ENCODE data around the gene MARCHF3. TPM values are rescaled to one million over a fixed set of nuclear protein-coding genes. Genes with fewer than 3 reads are reported as not detected.

Gene MARCHF3
- total RNA-seq, 5 donors from 2014 or later (not counting 1 experiment from before 2014, with no cell fraction given), result 5.6 to 9.9 (median 7.6) TPM

DNA sequence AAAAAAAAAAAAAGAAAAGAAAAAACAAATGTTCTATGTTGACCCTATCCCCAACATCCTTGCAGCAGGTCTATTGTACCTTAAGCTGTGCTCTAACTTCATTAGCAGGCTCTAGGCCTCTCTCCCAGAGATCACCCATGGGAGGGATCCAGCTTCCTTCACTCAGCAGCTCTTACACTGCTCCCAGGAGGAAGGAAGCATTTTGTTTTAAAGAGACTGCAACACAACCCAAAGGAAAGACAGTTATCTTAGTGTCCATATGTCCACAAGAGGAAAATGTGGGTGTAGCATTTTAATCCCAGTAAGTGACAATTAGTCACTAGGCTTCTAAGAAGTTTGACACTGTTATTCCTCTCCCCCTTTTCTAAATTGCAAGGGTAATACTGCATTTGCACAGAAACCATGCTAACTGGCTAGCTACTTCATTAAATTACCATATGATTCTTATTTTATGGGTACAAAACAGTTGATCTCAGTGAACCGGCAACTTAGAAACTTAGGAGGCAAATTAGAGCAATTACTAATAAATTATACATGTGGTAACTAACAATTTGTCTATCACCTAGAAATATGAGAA lies 58.8 kb downstream of the MARCHF3 start:
- H3K4me3 Mint-ChIP-seq, result peak overlapping the region in 1 of 3 donors; percentile 76
- WGBS (ENCODE audit: insufficient coverage), result no CpG with 5 or more reads among the region's 1 CpG

DNA sequence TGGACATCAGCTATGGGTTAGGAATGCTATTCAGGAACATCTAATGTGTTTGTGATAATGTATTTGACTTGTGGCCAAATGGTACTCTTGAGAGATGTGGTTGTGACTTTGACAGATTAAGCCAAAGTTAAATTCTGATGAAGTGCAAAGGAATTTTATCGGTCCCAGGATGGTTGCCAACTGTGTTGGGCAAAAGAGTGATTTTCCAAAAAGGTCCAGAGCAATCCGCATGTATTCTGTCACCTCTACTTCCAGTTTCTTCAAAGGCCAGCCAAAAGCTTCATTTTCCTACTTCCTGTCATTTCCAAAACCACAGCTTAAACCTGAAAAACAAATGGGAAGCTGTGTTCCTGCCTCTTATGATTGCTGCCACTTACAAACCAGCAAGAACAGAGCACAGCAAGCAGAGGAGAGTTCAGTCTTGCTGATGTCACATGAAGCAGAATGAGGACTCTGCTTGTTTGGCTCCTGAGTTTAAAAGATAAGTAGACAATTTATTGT lies 59.8 kb downstream of the MARCHF3 start:
- ChIA-PET POLR2A (interaction anchor here in 1 of 2 donors (0.7 kb wide), 1 partner anchor 12 kb away, joined by 3 read pairs; no protein-coding TSS in a partner anchor), CTCF (interaction anchor here in 1 of 2 donors (0.9 kb wide), 1 partner anchor 9 kb away, joined by 3 read pairs; no protein-coding TSS in a partner anchor)
- Histone ChIP-seq H3K36me3 (ENCODE audit: control insufficient read depth in 2 of 2, extremely low read depth in 1 of 2, insufficient read depth in 1 of 2, low read length in 1 of 2) (no peaks in the 10 kb centered on the region), H3K4me1 (ENCODE audit: control insufficient read depth in 1 of 2, extremely low read depth in 1 of 2, insufficient read depth in 2 of 2, low read length in 2 of 2) (peaks cover 4 to 18% of the 10 kb centered on the region in 2 experiments), H3K9me3 (no peaks in the 10 kb centered on the region), H3K4me3 (ENCODE audit: control insufficient read depth in 1 of 2, extremely low read depth in 1 of 2, low read length in 1 of 2) (no peak overlapping the region), H3K27me3 (replicated peaks in 1 of 2; ENCODE audit: control insufficient read depth in 2 of 2, extremely low read depth in 1 of 2, insufficient read depth in 2 of 2, low read length in 1 of 2) (no peaks in the 10 kb centered on the region), H3K27ac (ENCODE audit: low read length) (no peak overlapping the region)
- Mint-ChIP-seq H3K36me3 (no peaks in the 10 kb centered on the region), H3K4me1 (peaks cover 31% of the 10 kb centered on the region in 3 donors), H3K4me3 (no peak overlapping the region), H3K27me3 (no peaks in the 10 kb centered on the region), H3K9me3 (no peaks in the 10 kb centered on the region), H3K27ac (no peak overlapping the region)
- WGBS (ENCODE audit: insufficient coverage), result 100% methylated on average over 1 of the region's 2 CpGs
- ATAC-seq (replicated peaks in 1 of 4) (no peak), DNase-seq (no peak)

More for the DNA sequence above, 58.8 kb downstream of the MARCHF3 start:
- ChIA-PET POLR2A (interaction anchor here in 1 of 2 donors (0.6 kb wide), 1 partner anchor 58 kb away, joined by 4 read pairs; no protein-coding TSS in a partner anchor), CTCF (interaction anchor here in 1 of 2 donors (0.7 kb wide), 1 partner anchor 11 kb away, joined by 3 read pairs; no protein-coding TSS in a partner anchor)
- no peak for DNase-seq
- ATAC-seq (replicated peaks in 1 of 4), result no peak
- Histone ChIP-seq H3K4me3 (ENCODE audit: control insufficient read depth in 1 of 2, extremely low read depth in 1 of 2, low read length in 1 of 2) (no peak overlapping the region), H3K9me3 (no peaks in the 10 kb centered on the region), H3K27me3 (replicated peaks in 1 of 2; ENCODE audit: control insufficient read depth in 2 of 2, extremely low read depth in 1 of 2, insufficient read depth in 2 of 2, low read length in 1 of 2) (no peaks in the 10 kb centered on the region), H3K36me3 (ENCODE audit: control insufficient read depth in 2 of 2, extremely low read depth in 1 of 2, insufficient read depth in 1 of 2, low read length in 1 of 2) (no peaks in the 10 kb centered on the region), H3K4me1 (ENCODE audit: control insufficient read depth in 1 of 2, extremely low read depth in 1 of 2, insufficient read depth in 2 of 2, low read length in 2 of 2) (peaks cover 4 to 18% of the 10 kb centered on the region in 2 experiments), H3K27ac (ENCODE audit: low read length) (no peak overlapping the region)
- Mint-ChIP-seq H3K27me3 (no peaks in the 10 kb centered on the region), H3K36me3 (no peaks in the 10 kb centered on the region), H3K9me3 (no peaks in the 10 kb centered on the region), H3K27ac (peak overlapping the region; percentile 65 to 90), H3K4me1 (peaks cover 32 to 38% (median 34%) of the 10 kb centered on the region in 3 donors)

DNA sequence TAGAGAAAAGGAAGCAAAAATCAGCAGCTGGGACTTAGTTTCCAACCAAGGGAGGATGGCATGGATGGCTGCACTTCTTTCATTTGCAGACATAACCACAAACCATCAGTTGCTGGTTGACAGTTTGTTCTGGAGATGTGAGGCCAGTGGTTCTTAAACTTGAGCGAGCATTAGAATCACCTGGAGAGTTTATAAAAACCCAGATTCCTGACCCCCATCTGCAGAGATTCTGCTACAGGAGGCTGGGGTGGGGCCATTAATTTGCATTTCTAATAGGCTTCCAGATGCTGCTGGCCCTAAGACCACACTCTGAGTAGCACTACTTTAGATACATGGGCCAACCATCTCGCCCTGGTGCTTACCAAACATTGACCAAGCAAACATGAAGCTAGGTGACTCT lies 60.8 kb downstream of the MARCHF3 start:
- Mint-ChIP-seq H3K36me3 (no peaks in the 10 kb centered on the region), H3K4me1 (peaks cover 30 to 34% (median 32%) of the 10 kb centered on the region in 3 donors), H3K4me3 (no peak overlapping the region), H3K27ac (no peak overlapping the region), H3K9me3 (no peaks in the 10 kb centered on the region), H3K27me3 (no peaks in the 10 kb centered on the region)
- no peaks in the 10 kb centered on the region for H3K27me3 ChIP-seq (replicated peaks in 1 of 2; ENCODE audit: control insufficient read depth in 2 of 2, extremely low read depth in 1 of 2, insufficient read depth in 2 of 2, low read length in 1 of 2)
- ChIA-PET CTCF (interaction anchor here in 1 of 2 donors (0.6 kb wide), 1 partner anchor 914 kb away, joined by 5 read pairs; no protein-coding TSS in a partner anchor), POLR2A (no interaction called here)
- H3K4me3 ChIP-seq (ENCODE audit: control insufficient read depth in 1 of 2, extremely low read depth in 1 of 2, low read length in 1 of 2), result no peak overlapping the region
- no CpG with 5 or more reads among the region's 2 CpGs for WGBS (ENCODE audit: insufficient coverage)
- DNase-seq, result no peak
- H3K9me3 ChIP-seq, result no peaks in the 10 kb centered on the region
- H3K27ac ChIP-seq (ENCODE audit: low read length), result no peak overlapping the region
- no peaks in the 10 kb centered on the region for H3K36me3 ChIP-seq (ENCODE audit: control insufficient read depth in 2 of 2, extremely low read depth in 1 of 2, insufficient read depth in 1 of 2, low read length in 1 of 2)
- H3K4me1 ChIP-seq (ENCODE audit: control insufficient read depth in 1 of 2, extremely low read depth in 1 of 2, insufficient read depth in 2 of 2, low read length in 2 of 2), result peaks cover 4 to 18% of the 10 kb centered on the region in 2 experiments
- ATAC-seq (replicated peaks in 1 of 4), result no peak

DNA sequence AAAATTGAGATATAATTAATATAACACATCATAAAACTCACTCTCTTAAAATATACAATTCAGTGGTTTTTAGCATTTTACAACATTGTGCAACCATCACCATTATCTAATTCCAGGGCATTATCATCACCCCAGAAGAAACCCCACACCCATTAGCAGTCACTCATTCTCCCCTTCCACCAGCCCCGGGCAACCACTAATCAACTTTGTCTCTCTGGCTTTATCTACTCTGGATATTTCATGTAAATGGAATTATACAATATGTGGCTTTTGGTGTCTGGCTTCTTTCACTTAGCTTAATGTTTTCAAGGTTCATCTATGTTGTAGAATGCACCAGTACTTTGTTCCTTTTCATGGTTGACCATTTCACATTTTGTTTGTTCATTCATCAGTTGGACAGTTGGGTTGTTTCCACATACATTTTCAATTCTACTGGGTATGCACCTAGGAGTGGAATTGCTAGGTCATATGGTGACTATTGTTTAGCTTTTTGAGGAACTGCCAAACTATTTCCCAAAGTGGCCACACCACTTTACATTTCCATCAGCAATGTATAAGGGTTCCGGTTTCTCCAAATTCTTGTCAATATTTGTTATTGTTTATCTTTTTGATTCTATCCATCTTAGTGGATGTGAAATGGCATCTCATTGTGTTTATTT lies 62.4 kb downstream of the MARCHF3 start:
- peaks cover 0 to 11% of the 10 kb centered on the region in 2 experiments for H3K4me1 ChIP-seq (ENCODE audit: control insufficient read depth in 1 of 2, extremely low read depth in 1 of 2, insufficient read depth in 2 of 2, low read length in 2 of 2)
- POLR2A ChIA-PET, result no interaction called here
- H3K36me3 Mint-ChIP-seq, result no peaks in the 10 kb centered on the region
- ATAC-seq (replicated peaks in 1 of 4) (no peak), DNase-seq (no peak)
- no peak overlapping the region for H3K4me3 Mint-ChIP-seq
- H3K27me3 Mint-ChIP-seq, result no peaks in the 10 kb centered on the region
- no peaks in the 10 kb centered on the region for H3K36me3 ChIP-seq (ENCODE audit: control insufficient read depth in 2 of 2, extremely low read depth in 1 of 2, insufficient read depth in 1 of 2, low read length in 1 of 2)
- H3K27ac Mint-ChIP-seq, result no peak overlapping the region
- H3K27ac ChIP-seq (ENCODE audit: low read length), result no peak overlapping the region
- CTCF ChIA-PET, result interaction anchor here in 1 of 2 donors (0.6 kb wide), 1 partner anchor 27 kb away, joined by 3 read pairs; no protein-coding TSS in a partner anchor
- H3K9me3 Mint-ChIP-seq, result no peaks in the 10 kb centered on the region
- no CpG with 5 or more reads among the region's 2 CpGs for WGBS (ENCODE audit: insufficient coverage)
- peaks cover 20 to 27% (median 23%) of the 10 kb centered on the region in 3 donors for H3K4me1 Mint-ChIP-seq
- H3K4me3 ChIP-seq (ENCODE audit: control insufficient read depth in 1 of 2, extremely low read depth in 1 of 2, low read length in 1 of 2), result no peak overlapping the region
- no peaks in the 10 kb centered on the region for H3K9me3 ChIP-seq
- H3K27me3 ChIP-seq (replicated peaks in 1 of 2; ENCODE audit: control insufficient read depth in 2 of 2, extremely low read depth in 1 of 2, insufficient read depth in 2 of 2, low read length in 1 of 2), result no peaks in the 10 kb centered on the region

DNA sequence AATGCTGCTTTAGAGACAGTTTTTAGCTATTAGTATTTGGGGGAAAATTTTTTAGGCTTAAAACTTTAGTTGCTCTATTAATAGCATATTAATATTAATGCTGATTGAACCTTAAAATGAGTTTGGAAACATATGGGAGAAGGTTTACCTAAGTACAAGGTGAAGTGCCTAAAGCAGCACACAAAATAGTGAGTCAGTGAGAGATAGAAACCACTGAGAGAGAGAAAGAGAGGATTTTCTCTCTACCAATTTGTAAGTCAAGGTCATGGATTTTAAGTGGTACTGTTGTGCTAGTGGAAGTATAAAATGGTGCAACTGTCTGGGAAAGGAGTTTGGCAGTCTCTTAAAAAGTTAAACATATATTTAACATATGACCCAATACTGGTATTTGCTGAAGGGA lies 64.9 kb downstream of the MARCHF3 start:
- ChIA-PET CTCF (interaction anchor here in 1 of 2 donors (0.6 to 0.7 kb wide), 2 partner anchors 12 to 522 kb away, joined by 3 read pairs; no protein-coding TSS in a partner anchor), POLR2A (interaction anchor here in 1 of 2 donors (1.0 kb wide), 1 partner anchor 17 kb away, joined by 3 read pairs; no protein-coding TSS in a partner anchor)
- Mint-ChIP-seq H3K27ac (no peak overlapping the region), H3K4me1 (peaks cover 1 to 6% (median 6%) of the 10 kb centered on the region in 3 donors), H3K4me3 (no peak overlapping the region), H3K27me3 (no peaks in the 10 kb centered on the region), H3K36me3 (no peaks in the 10 kb centered on the region), H3K9me3 (no peaks in the 10 kb centered on the region)
- no peak overlapping the region for H3K27ac ChIP-seq (ENCODE audit: low read length)
- DNase-seq (no peak), ATAC-seq (replicated peaks in 1 of 4) (no peak)
- H3K4me3 ChIP-seq (ENCODE audit: control insufficient read depth in 1 of 2, extremely low read depth in 1 of 2, low read length in 1 of 2), result no peak overlapping the region
- no peaks in the 10 kb centered on the region for H3K4me1 ChIP-seq (ENCODE audit: control insufficient read depth in 1 of 2, extremely low read depth in 1 of 2, insufficient read depth in 2 of 2, low read length in 2 of 2)
- no peaks in the 10 kb centered on the region for H3K27me3 ChIP-seq (replicated peaks in 1 of 2; ENCODE audit: control insufficient read depth in 2 of 2, extremely low read depth in 1 of 2, insufficient read depth in 2 of 2, low read length in 1 of 2)
- H3K9me3 ChIP-seq, result no peaks in the 10 kb centered on the region
- no peaks in the 10 kb centered on the region for H3K36me3 ChIP-seq (ENCODE audit: control insufficient read depth in 2 of 2, extremely low read depth in 1 of 2, insufficient read depth in 1 of 2, low read length in 1 of 2)

DNA sequence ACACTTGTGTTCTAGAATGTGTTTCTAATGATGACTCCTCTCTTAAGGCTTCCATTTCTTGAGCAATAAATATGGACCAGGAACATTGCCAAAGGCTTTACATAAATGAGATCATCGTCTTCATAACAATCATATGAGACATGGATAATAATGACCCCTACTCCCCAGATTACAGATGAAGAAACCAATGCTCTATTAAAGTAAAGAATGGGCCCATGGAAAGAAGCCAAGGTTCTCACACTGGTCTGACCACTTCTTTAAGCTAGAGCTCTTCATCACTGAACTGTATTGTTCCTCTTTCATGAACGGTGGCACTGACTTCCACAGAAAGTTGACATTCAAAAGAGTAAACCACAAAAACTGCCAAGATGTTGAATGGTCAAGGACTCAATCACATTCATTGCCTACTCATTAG lies 65.3 kb downstream of the MARCHF3 start:
- Mint-ChIP-seq H3K4me3 (no peak overlapping the region), H3K36me3 (no peaks in the 10 kb centered on the region), H3K4me1 (peaks cover 0 to 6% (median 4%) of the 10 kb centered on the region in 3 donors), H3K27ac (no peak overlapping the region), H3K9me3 (no peaks in the 10 kb centered on the region), H3K27me3 (no peaks in the 10 kb centered on the region)
- WGBS (ENCODE audit: insufficient coverage), result no CpG with 5 or more reads among the region's 2 CpGs
- Histone ChIP-seq H3K4me1 (ENCODE audit: control insufficient read depth in 1 of 2, extremely low read depth in 1 of 2, insufficient read depth in 2 of 2, low read length in 2 of 2) (no peaks in the 10 kb centered on the region), H3K9me3 (no peaks in the 10 kb centered on the region), H3K27me3 (replicated peaks in 1 of 2; ENCODE audit: control insufficient read depth in 2 of 2, extremely low read depth in 1 of 2, insufficient read depth in 2 of 2, low read length in 1 of 2) (no peaks in the 10 kb centered on the region), H3K36me3 (ENCODE audit: control insufficient read depth in 2 of 2, extremely low read depth in 1 of 2, insufficient read depth in 1 of 2, low read length in 1 of 2) (no peaks in the 10 kb centered on the region), H3K27ac (ENCODE audit: low read length) (no peak overlapping the region), H3K4me3 (ENCODE audit: control insufficient read depth in 1 of 2, extremely low read depth in 1 of 2, low read length in 1 of 2) (no peak overlapping the region)
- ChIA-PET CTCF (interaction anchor here in 1 of 2 donors (0.6 to 0.7 kb wide), 2 partner anchors 12 to 522 kb away, joined by 3 read pairs; no protein-coding TSS in a partner anchor), POLR2A (interaction anchor here in 1 of 2 donors (1.0 kb wide), 1 partner anchor 17 kb away, joined by 3 read pairs; no protein-coding TSS in a partner anchor)
- DNase-seq (no peak), ATAC-seq (replicated peaks in 1 of 4) (no peak)

Measured in T-cell (primary cell).